K562 (cell line): Measurements from ENCODE around the gene RPL26. TPM values are rescaled to one million over a fixed set of nuclear protein-coding genes. Genes with fewer than 3 reads are reported as not detected.

Source experiments
- ATF1 ChIP-seq, 2 experiments: fragments of 450-650 bp in 1 of 2; IDR thresholded peaks; 2 replicates each; pipeline ENCODE4 v1.6.1; 2016; ENCODE audit warnings: missing compliant biosample characterization in 1 of 2, missing genetic modification characterization in 1 of 2
- CBX5 ChIP-seq: IDR thresholded peaks from 2 replicates; pipeline ENCODE4 v1.6.1; 2014; ENCODE audit warnings: low read depth, borderline replicate concordance
- CEBPB ChIP-seq: fragments of 450-650 bp; IDR thresholded peaks from 2 replicates; pipeline ENCODE4 v1.6.1; 2016; ENCODE audit warnings: missing genetic modification characterization, missing compliant biosample characterization
- ELF2 ChIP-seq: fragments of 250-450 bp; sonication (Bioruptor Pico); IDR thresholded peaks from 2 replicates; pipeline ENCODE4 v1.5.0; 2021; ENCODE audit warnings: mild to moderate bottlenecking
- FOXM1 ChIP-seq, 2 experiments: fragments of 450-650 bp in 1 of 2; sonication (generic) in 1 of 2; formaldehyde crosslinking in 1 of 2; IDR thresholded peaks; 2 replicates each; pipeline versions ENCODE4 v1.6.1 to v1.9.0; 2017 to 2022; ENCODE audit warnings: low read depth in 2 of 2, mild to moderate bottlenecking in 2 of 2, missing genetic modification reagents in 1 of 2, moderate library complexity in 1 of 2
- HIVEP1 ChIP-seq: fragments of 250-450 bp; sonication (Bioruptor Pico); IDR thresholded peaks from 2 replicates; pipeline ENCODE4 v1.4.0; 2020; ENCODE audit warnings: mild to moderate bottlenecking
- HNRNPLL ChIP-seq: fragments of 200-400 bp; formaldehyde crosslinking; IDR thresholded peaks from 2 replicates; pipeline ENCODE4 v1.6.1; 2017; ENCODE audit warnings: low read length, low read depth, mild to moderate bottlenecking; ENCODE audit not compliant: poor library complexity, severe bottlenecking
- KLF16 ChIP-seq: IDR thresholded peaks from 2 replicates; pipeline ENCODE4 v1.6.1; 2016; ENCODE audit warnings: antibody characterized with exemption
- PURB ChIP-seq: sonication (generic); formaldehyde crosslinking; IDR thresholded peaks from 2 replicates; pipeline ENCODE4 v1.9.0; 2021; ENCODE audit warnings: low read depth, mild to moderate bottlenecking, missing genetic modification reagents
- SUPT5H ChIP-seq: fragments of 450-650 bp; IDR thresholded peaks from 2 replicates; pipeline ENCODE4 v1.6.1; 2016
- ZNF639 ChIP-seq, 2 experiments: fragments of 200-800 bp in 1 of 2; sonication (Bioruptor generic) in 1 of 2; sonication (generic) in 1 of 2; formaldehyde crosslinking in 1 of 2; IDR thresholded peaks in 1 of 2; conservative IDR thresholded peaks in 1 of 2; 2 replicates each; pipeline versions ENCODE4 v1.5.0 to v1.6.1; 2016 to 2020; ENCODE audit warnings: missing compliant biosample characterization in 1 of 2, missing genetic modification characterization in 1 of 2, missing genetic modification reagents in 1 of 2
- polyA plus RNA-seq, 8 experiments: library from polyadenylated mRNA; depleted of rRNA in 4 of 8; stranded (reverse) in 5 of 8; unstranded in 3 of 8; fragments of >200 nt; fragmentation: Nextera tagmentation in 2 of 8; fragmentation: Illumina TruSeq in 1 of 8; extraction: Ambion mirVana in 2 of 8; extraction: Trizol in 1 of 8; gene quantifications; 2 replicates each; pipeline versions ENCODE4 v1.2.1 to v1.2.3, GENCODE V29; 2011 to 2014; ENCODE audit warnings: inconsistent platforms in 1 of 8, missing spikeins in 1 of 8
- total RNA-seq, 7 experiments: library from RNA; depleted of rRNA in 6 of 7; stranded (reverse); fragments of >200 nt in 6 of 7; fragmentation: Illumina TruSeq in 2 of 7; extraction: Trizol in 2 of 7; gene quantifications; 2 replicates each; pipeline versions ENCODE4 v1.2.1 to v1.2.3, GENCODE V29; 2011 to 2021; ENCODE audit warnings: low replicate concordance in 1 of 7

The RPL26 gene
- total and polyA plus RNA-seq, 9 of the 15 experiments (the other 6 are each of a cell fraction or from before 2014, with no cell fraction given), result 1,474 to 4,074 (median 2,904) TPM

GRCh38 chr17:8383143-8383822 is at the start of gene RPL26 (continued):
- peak in 1 of 2 experiments; percentile 75; a peak in 2 of 4 replicates for TF ChIP-seq ZNF639 (CRISPR knock-in tag; conservative IDR thresholded peaks at IDR 0.05 in 1 of 2, IDR thresholded peaks at IDR 0.05 in 1 of 2)
- no peak for TF ChIP-seq PURB (CRISPR knock-in tag)
- TF ChIP-seq CBX5, result 0 out of 2 replicates have a peak, but pooled peaks have one; percentile 6
- peak; percentile 71 for TF ChIP-seq FOXM1 (IDR thresholded peaks at IDR 0.05; ENCODE audit: low read depth)
- TF ChIP-seq FOXM1 (CRISPR knock-in tag; IDR thresholded peaks at IDR 0.05; ENCODE audit: low read depth), result no peak
- peak; percentile 32 for TF ChIP-seq HNRNPLL
- TF ChIP-seq ELF2 (CRISPR knock-in tag), result peak; percentile 88
- TF ChIP-seq ATF1 (CRISPR knock-in tag; IDR thresholded peaks at IDR 0.05), result no peak
- TF ChIP-seq ATF1 (tag; IDR thresholded peaks at IDR 0.05), result peak; percentile 68
- TF ChIP-seq SUPT5H, result peak; percentile 96
- peak; percentile 98 for TF ChIP-seq CEBPB (tag)
- 0 out of 2 replicates have a peak, but pooled peaks have one; percentile 17 for TF ChIP-seq KLF16
- TF ChIP-seq HIVEP1 (CRISPR knock-in tag), result no peak
